Measurements from ENCODE around the gene SNAP29. TPM values are rescaled to one million over a fixed set of nuclear protein-coding genes. Genes with fewer than 3 reads are reported as not detected.
"Not testable (repeated sequence)": the region's sequence is repeated elsewhere in the genome, so short reads cannot be mapped to it uniquely, and the experiment has no call there.

The SNAP29 gene
- total and polyA plus RNA-seq, 4 experiments from 2014 or later = 18.8 to 27.8 (median 25.3) TPM

GRCh38 chr22:20885557-20886323 is 26.9 kb downstream of the SNAP29 start:
- no peaks in the 10 kb centered on the region for H3K27me3 ChIP-seq (ENCODE audit: insufficient read depth, low read length)
- Mint-ChIP-seq H3K4me1 (peaks cover 0 to 1% (median 0%) of the 10 kb centered on the region in 4 donors), H3K4me3 (no peak overlapping the region), H3K36me3 (peaks cover 59 to 63% of the 10 kb centered on the region in 2 donors), H3K27me3 (no peaks in the 10 kb centered on the region), H3K27ac (peak overlapping the region in 1 of 7 donors; percentile 11), H3K9me3 (no peaks in the 10 kb centered on the region)
- ChIA-PET POLR2A (ENCODE audit: partially characterized antibody) (no interaction called here), CTCF (ENCODE audit: partially characterized antibody) (interaction anchor here (0.7 to 1.0 kb wide), 4 partner anchors 9 to 75 kb away, joined by 3 to 5 read pairs (median 4); no protein-coding TSS in a partner anchor)
- peak in 3 of 5 donors; percentile 9 to 15 (median 10) for DNase-seq
- intact Hi-C loops (cut with micrococcal nuclease) = loop anchor here (10.0 kb wide), 1 partner anchor 59 kb away; no protein-coding TSS in a partner anchor
- H3K9me3 ChIP-seq (ENCODE audit: control insufficient read depth in 1 of 2, low read length in 2 of 2) = no peaks in the 10 kb centered on the region
- peaks cover 52% of the 10 kb centered on the region for H3K36me3 ChIP-seq (ENCODE audit: insufficient read depth, low read length)
- no peaks in the 10 kb centered on the region for H3K4me1 ChIP-seq (ENCODE audit: insufficient read depth, low read length)
- H3K27ac ChIP-seq (ENCODE audit: low read depth, low read length) = no peak overlapping the region
- no peak overlapping the region for H3K4me3 ChIP-seq (ENCODE audit: low read length in 2 of 2)

- Mint-ChIP-seq H3K27ac (peak overlapping the region in 1 of 7 donors; percentile 75), H3K4me3 (no peak overlapping the region), H3K27me3 (no peaks in the 10 kb centered on the region), H3K9me3 (no peaks in the 10 kb centered on the region), H3K4me1 (peaks cover 0 to under 1% (median 0%) of the 10 kb centered on the region in 4 donors), H3K36me3 (peaks cover 49 to 54% of the 10 kb centered on the region in 2 donors)
- Histone ChIP-seq H3K4me1 (ENCODE audit: insufficient read depth, low read length) (no peaks in the 10 kb centered on the region), H3K9me3 (ENCODE audit: control insufficient read depth in 1 of 2, low read length in 2 of 2) (no peaks in the 10 kb centered on the region), H3K27me3 (ENCODE audit: insufficient read depth, low read length) (no peaks in the 10 kb centered on the region), H3K4me3 (ENCODE audit: low read length in 2 of 2) (no peak overlapping the region), H3K36me3 (ENCODE audit: insufficient read depth, low read length) (peaks cover 40% of the 10 kb centered on the region), H3K27ac (ENCODE audit: low read depth, low read length) (no peak overlapping the region)
- CTCF ChIA-PET (ENCODE audit: partially characterized antibody) = no interaction called here
- intact Hi-C loops (cut with micrococcal nuclease) = loop anchor here (10.0 kb wide), 1 partner anchor 57 kb away; no protein-coding TSS in a partner anchor
- no peak for DNase-seq
- POLR2A ChIA-PET (ENCODE audit: partially characterized antibody) = no interaction called here
Observed at GRCh38 chr22:20887375-20887774, 28.6 kb downstream of the SNAP29 start.

GRCh38 chr22:20889025-20889704 is 30.4 kb downstream of the SNAP29 start:
- no peaks in the 10 kb centered on the region for H3K9me3 Mint-ChIP-seq
- intact Hi-C loops (cut with micrococcal nuclease) = loop anchor here (10.0 kb wide), 1 partner anchor 56 kb away; no protein-coding TSS in a partner anchor
- H3K27ac Mint-ChIP-seq = peak overlapping the region in 1 of 7 donors; percentile 32
- peaks cover 38 to 43% of the 10 kb centered on the region in 2 donors for H3K36me3 Mint-ChIP-seq
- no peaks in the 10 kb centered on the region for H3K4me1 Mint-ChIP-seq
- POLR2A ChIA-PET (ENCODE audit: partially characterized antibody) = no interaction called here
- no peak for DNase-seq
- CTCF ChIA-PET (ENCODE audit: partially characterized antibody) = no interaction called here
- Histone ChIP-seq H3K4me1 (ENCODE audit: insufficient read depth, low read length) (no peaks in the 10 kb centered on the region), H3K4me3 (ENCODE audit: low read length in 2 of 2) (no peak overlapping the region), H3K36me3 (ENCODE audit: insufficient read depth, low read length) (peaks cover 38% of the 10 kb centered on the region), H3K27ac (ENCODE audit: low read depth, low read length) (no peak overlapping the region), H3K27me3 (ENCODE audit: insufficient read depth, low read length) (no peaks in the 10 kb centered on the region), H3K9me3 (ENCODE audit: control insufficient read depth in 1 of 2, low read length in 2 of 2) (no peaks in the 10 kb centered on the region)
- no peaks in the 10 kb centered on the region for H3K27me3 Mint-ChIP-seq
- peak overlapping the region in 1 of 8 donors; percentile 20 for H3K4me3 Mint-ChIP-seq

GRCh38 chr22:20889904-20890540 is 31.2 kb downstream of the SNAP29 start:
- DNase-seq = no peak
- no peaks in the 10 kb centered on the region for H3K27me3 ChIP-seq (ENCODE audit: insufficient read depth, low read length)
- H3K4me3 ChIP-seq (ENCODE audit: low read length in 2 of 2) = no peak overlapping the region
- Mint-ChIP-seq H3K27me3 (peaks cover 0 to 1% of the 10 kb centered on the region in 2 donors), H3K27ac (no peak overlapping the region), H3K36me3 (peaks cover 34 to 37% of the 10 kb centered on the region in 2 donors), H3K4me1 (no peaks in the 10 kb centered on the region), H3K9me3 (no peaks in the 10 kb centered on the region), H3K4me3 (no peak overlapping the region)
- no peaks in the 10 kb centered on the region for H3K9me3 ChIP-seq (ENCODE audit: control insufficient read depth in 1 of 2, low read length in 2 of 2)
- ChIA-PET POLR2A (ENCODE audit: partially characterized antibody) (no interaction called here), CTCF (ENCODE audit: partially characterized antibody) (no interaction called here)
- H3K4me1 ChIP-seq (ENCODE audit: insufficient read depth, low read length) = no peaks in the 10 kb centered on the region
- H3K36me3 ChIP-seq (ENCODE audit: insufficient read depth, low read length) = peaks cover 32% of the 10 kb centered on the region
- intact Hi-C loops (cut with micrococcal nuclease) = loop anchor here (10.0 kb wide), 1 partner anchor 55 kb away; no protein-coding TSS in a partner anchor
- H3K27ac ChIP-seq (ENCODE audit: low read depth, low read length) = no peak overlapping the region

GRCh38 chr22:20890975-20891374 is 32.2 kb downstream of the SNAP29 start:
- H3K27ac Mint-ChIP-seq = no peak overlapping the region
- CTCF ChIA-PET (ENCODE audit: partially characterized antibody) = interaction anchor here (1.4 kb wide), 1 partner anchor 107 kb away, joined by 4 read pairs; no protein-coding TSS in a partner anchor
- H3K4me3 Mint-ChIP-seq = no peak overlapping the region
- H3K27me3 Mint-ChIP-seq = peaks cover 0 to 1% of the 10 kb centered on the region in 2 donors
- H3K4me3 ChIP-seq (ENCODE audit: low read length in 2 of 2) = no peak overlapping the region
- no peaks in the 10 kb centered on the region for H3K9me3 ChIP-seq (ENCODE audit: control insufficient read depth in 1 of 2, low read length in 2 of 2)
- H3K27ac ChIP-seq (ENCODE audit: low read depth, low read length) = no peak overlapping the region
- peaks cover 28% of the 10 kb centered on the region for H3K36me3 ChIP-seq (ENCODE audit: insufficient read depth, low read length)
- H3K9me3 Mint-ChIP-seq = no peaks in the 10 kb centered on the region
- DNase-seq = no peak
- H3K4me1 Mint-ChIP-seq = peaks cover 0 to 2% (median 0%) of the 10 kb centered on the region in 4 donors
- intact Hi-C loops (cut with micrococcal nuclease) = no loop called here
- POLR2A ChIA-PET (ENCODE audit: partially characterized antibody) = interaction anchor here (2.2 kb wide), 1 partner anchor 26 kb away, joined by 6 read pairs; the partner anchor contains the start of gene CRKL
- H3K36me3 Mint-ChIP-seq = peaks cover 25 to 28% of the 10 kb centered on the region in 2 donors
- no peaks in the 10 kb centered on the region for H3K4me1 ChIP-seq (ENCODE audit: insufficient read depth, low read length)
- no peaks in the 10 kb centered on the region for H3K27me3 ChIP-seq (ENCODE audit: insufficient read depth, low read length)

- POLR2A ChIA-PET (ENCODE audit: partially characterized antibody); H3K9me3 ChIP-seq (ENCODE audit: control insufficient read depth in 1 of 2, low read length in 2 of 2); H3K4me1 ChIP-seq (ENCODE audit: insufficient read depth, low read length); H3K27me3 ChIP-seq (ENCODE audit: insufficient read depth, low read length); H3K27ac Mint-ChIP-seq; CTCF ChIA-PET (ENCODE audit: partially characterized antibody); DNase-seq; H3K27me3 Mint-ChIP-seq; intact Hi-C loops (cut with micrococcal nuclease); H3K4me3 ChIP-seq (ENCODE audit: low read length in 2 of 2); H3K4me1 Mint-ChIP-seq; H3K4me3 Mint-ChIP-seq; H3K27ac ChIP-seq (ENCODE audit: low read depth, low read length); H3K9me3 Mint-ChIP-seq; H3K36me3 ChIP-seq (ENCODE audit: insufficient read depth, low read length); H3K36me3 Mint-ChIP-seq: not testable (repeated sequence)
Observed at GRCh38 chr22:20897737-20898136, 38.9 kb downstream of the SNAP29 start.
